ENCODE measurements around the gene TMEM235. TPM values are rescaled to one million over a fixed set of nuclear protein-coding genes. Genes with fewer than 3 reads are reported as not detected.
A peak's percentile ranks its signal among the peaks of the same experiment; 100 is the strongest.

The TMEM235 gene
- total and polyA plus RNA-seq, 9 of the 15 experiments (the other 6 are each of a cell fraction or from before 2014, with no cell fraction given): not detected

DNA sequence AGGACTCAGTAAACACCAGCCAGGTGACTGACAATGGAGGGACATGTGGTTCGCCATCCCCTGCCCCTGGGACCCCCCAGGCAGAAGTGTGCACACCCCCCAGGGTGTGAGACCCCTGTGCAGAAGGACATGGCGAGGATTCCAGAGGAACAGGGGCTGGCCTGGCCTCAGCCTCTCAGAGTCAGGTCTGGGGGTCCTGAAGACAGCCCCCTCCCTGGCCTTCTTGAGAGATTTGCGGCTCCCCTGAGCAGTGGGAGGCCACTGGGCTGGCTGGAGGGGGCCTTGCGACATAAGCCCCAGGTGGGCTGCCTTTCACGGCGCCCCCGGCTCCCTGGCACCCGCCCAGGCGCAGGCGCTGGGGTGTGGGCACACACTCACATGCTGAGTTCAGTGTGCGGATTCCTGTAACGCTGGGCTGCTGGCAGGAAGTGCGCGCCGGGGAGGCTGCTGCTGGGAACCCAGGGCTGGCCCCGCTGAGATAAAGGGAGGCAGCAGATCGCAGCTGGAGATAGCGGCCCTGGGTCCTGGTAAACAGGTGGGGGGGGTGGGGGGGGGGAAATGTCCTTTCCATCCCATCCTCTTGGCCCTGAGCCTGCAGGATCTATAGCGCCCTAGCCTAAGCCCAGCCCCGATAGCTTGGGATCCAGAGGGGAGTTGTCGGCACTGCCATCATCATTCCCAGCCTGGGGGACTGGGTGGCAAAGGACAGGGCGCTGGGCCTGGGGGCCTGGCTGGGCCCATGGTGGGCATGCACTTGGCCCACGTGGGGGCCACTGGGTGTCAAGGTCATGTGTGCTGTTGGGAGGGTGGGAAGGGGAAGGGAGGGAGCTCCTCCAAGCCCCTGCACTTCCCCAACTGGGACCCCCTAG lies 27.1 kb downstream of the TMEM235 start (continued):
- TF ChIP-seq, protein P1, sequence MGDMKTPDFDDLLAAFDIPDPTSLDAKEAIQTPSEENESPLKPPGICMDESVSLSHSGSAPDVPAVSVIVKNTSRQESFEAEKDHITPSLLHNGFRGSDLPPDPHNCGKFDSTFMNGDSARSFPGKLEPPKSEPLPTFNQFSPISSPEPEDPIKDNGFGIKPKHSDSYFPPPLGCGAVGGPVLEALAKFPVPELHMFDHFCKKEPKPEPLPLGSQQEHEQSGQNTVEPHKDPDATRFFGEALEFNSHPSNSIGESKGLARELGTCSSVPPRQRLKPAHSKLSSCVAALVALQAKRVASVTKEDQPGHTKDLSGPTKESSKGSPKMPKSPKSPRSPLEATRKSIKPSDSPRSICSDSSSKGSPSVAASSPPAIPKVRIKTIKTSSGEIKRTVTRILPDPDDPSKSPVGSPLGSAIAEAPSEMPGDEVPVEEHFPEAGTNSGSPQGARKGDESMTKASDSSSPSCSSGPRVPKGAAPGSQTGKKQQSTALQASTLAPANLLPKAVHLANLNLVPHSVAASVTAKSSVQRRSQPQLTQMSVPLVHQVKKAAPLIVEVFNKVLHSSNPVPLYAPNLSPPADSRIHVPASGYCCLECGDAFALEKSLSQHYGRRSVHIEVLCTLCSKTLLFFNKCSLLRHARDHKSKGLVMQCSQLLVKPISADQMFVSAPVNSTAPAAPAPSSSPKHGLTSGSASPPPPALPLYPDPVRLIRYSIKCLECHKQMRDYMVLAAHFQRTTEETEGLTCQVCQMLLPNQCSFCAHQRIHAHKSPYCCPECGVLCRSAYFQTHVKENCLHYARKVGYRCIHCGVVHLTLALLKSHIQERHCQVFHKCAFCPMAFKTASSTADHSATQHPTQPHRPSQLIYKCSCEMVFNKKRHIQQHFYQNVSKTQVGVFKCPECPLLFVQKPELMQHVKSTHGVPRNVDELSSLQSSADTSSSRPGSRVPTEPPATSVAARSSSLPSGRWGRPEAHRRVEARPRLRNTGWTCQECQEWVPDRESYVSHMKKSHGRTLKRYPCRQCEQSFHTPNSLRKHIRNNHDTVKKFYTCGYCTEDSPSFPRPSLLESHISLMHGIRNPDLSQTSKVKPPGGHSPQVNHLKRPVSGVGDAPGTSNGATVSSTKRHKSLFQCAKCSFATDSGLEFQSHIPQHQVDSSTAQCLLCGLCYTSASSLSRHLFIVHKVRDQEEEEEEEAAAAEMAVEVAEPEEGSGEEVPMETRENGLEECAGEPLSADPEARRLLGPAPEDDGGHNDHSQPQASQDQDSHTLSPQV (IDR thresholded peaks at IDR 0.05): peak; percentile 94
- TF ChIP-seq, protein P2, sequence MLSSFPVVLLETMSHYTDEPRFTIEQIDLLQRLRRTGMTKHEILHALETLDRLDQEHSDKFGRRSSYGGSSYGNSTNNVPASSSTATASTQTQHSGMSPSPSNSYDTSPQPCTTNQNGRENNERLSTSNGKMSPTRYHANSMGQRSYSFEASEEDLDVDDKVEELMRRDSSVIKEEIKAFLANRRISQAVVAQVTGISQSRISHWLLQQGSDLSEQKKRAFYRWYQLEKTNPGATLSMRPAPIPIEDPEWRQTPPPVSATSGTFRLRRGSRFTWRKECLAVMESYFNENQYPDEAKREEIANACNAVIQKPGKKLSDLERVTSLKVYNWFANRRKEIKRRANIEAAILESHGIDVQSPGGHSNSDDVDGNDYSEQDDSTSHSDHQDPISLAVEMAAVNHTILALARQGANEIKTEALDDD (IDR thresholded peaks at IDR 0.05): no peak
- TF ChIP-seq TAF7 (tag; IDR thresholded peaks at IDR 0.05): peak; percentile 66; the same call in 1 of the 2 replicates
- no peak for TF ChIP-seq SRSF9 (IDR thresholded peaks at IDR 0.05; ENCODE audit: borderline replicate concordance, low read depth, low read length)
- TF ChIP-seq NCOA6 (IDR thresholded peaks at IDR 0.05): no peak
- TF ChIP-seq, protein P3, sequence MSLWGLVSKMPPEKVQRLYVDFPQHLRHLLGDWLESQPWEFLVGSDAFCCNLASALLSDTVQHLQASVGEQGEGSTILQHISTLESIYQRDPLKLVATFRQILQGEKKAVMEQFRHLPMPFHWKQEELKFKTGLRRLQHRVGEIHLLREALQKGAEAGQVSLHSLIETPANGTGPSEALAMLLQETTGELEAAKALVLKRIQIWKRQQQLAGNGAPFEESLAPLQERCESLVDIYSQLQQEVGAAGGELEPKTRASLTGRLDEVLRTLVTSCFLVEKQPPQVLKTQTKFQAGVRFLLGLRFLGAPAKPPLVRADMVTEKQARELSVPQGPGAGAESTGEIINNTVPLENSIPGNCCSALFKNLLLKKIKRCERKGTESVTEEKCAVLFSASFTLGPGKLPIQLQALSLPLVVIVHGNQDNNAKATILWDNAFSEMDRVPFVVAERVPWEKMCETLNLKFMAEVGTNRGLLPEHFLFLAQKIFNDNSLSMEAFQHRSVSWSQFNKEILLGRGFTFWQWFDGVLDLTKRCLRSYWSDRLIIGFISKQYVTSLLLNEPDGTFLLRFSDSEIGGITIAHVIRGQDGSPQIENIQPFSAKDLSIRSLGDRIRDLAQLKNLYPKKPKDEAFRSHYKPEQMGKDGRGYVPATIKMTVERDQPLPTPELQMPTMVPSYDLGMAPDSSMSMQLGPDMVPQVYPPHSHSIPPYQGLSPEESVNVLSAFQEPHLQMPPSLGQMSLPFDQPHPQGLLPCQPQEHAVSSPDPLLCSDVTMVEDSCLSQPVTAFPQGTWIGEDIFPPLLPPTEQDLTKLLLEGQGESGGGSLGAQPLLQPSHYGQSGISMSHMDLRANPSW (CRISPR knock-in tag; IDR thresholded peaks at IDR 0.05): no peak
- TF ChIP-seq ZNF75A (CRISPR knock-in tag; IDR thresholded peaks at IDR 0.05): no peak
- no peak for TF ChIP-seq BACH1 (tag; IDR thresholded peaks at IDR 0.05)
- TF ChIP-seq ZBTB8A (IDR thresholded peaks at IDR 0.05; ENCODE audit: partially characterized antibody): no peak
- TF ChIP-seq HDAC2 (IDR thresholded peaks at IDR 0.05): no peak
- TF ChIP-seq ARID1B (IDR thresholded peaks at IDR 0.05): peak; percentile 88
- TF ChIP-seq PTRF (tag; IDR thresholded peaks at IDR 0.05): no peak
- TF ChIP-seq ZNF77 (CRISPR knock-in tag; IDR thresholded peaks at IDR 0.05): 0 out of 2 replicates have a peak, but pooled peaks have one; percentile 57
- TF ChIP-seq NR4A1 (CRISPR knock-in tag; IDR thresholded peaks at IDR 0.05): 0 out of 2 replicates have a peak, but pooled peaks have one; percentile 23
- peak; percentile 63 for TF ChIP-seq NR4A1 (tag; IDR thresholded peaks at IDR 0.05)
- TF ChIP-seq ARID2 (IDR thresholded peaks at IDR 0.05): no peak
- no peak for TF ChIP-seq HDAC3 (IDR thresholded peaks at IDR 0.05; ENCODE audit: borderline replicate concordance, partially characterized antibody)
- TF ChIP-seq, protein P4, sequence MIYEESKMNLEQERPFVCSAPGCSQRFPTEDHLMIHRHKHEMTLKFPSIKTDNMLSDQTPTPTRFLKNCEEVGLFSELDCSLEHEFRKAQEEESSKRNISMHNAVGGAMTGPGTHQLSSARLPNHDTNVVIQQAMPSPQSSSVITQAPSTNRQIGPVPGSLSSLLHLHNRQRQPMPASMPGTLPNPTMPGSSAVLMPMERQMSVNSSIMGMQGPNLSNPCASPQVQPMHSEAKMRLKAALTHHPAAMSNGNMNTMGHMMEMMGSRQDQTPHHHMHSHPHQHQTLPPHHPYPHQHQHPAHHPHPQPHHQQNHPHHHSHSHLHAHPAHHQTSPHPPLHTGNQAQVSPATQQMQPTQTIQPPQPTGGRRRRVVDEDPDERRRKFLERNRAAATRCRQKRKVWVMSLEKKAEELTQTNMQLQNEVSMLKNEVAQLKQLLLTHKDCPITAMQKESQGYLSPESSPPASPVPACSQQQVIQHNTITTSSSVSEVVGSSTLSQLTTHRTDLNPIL (CRISPR knock-in tag; IDR thresholded peaks at IDR 0.05): no peak
- no peak for TF ChIP-seq RFX5 (IDR thresholded peaks at IDR 0.05; ENCODE audit: low read depth, low read length)
- TF ChIP-seq SETDB1 (IDR thresholded peaks at IDR 0.05; ENCODE audit: low read length): no peak
